Measurements from ENCODE around the gene ZNF160.
"Not testable (repeated sequence)": the region's sequence is repeated elsewhere in the genome, so short reads cannot be mapped to it uniquely, and the experiment has no call there.

Gene ZNF160

DNA sequence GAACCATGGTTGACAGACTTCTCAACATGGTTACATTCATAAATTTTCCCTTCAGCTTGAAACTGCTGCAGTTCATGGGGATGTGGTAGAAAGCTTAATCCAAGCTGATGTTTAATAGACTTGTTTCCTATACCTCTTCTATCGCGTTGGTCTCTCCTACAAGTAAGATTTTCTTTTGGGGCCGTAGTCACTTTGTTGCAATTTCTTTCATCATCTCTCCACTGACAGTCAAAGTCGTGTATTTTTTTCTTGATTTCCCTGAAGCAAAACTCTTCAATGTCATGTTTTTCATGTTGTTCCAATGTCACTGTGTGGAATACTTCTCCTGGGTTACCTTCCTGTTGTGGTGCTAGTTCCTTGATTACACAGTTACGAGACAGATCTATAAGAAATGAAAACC is 6.3 kb upstream of the ZNF160 start:
- Histone ChIP-seq H3K27ac (no peak overlapping the region), H3K36me3 (peaks cover 25% of the 10 kb centered on the region), H3K4me3 (ENCODE audit: low read depth, low read length) (no peak overlapping the region), H3K27me3 (ENCODE audit: insufficient read depth, low read depth, severe bottlenecking) (no peaks in the 10 kb centered on the region), H3K9me3 (ENCODE audit: severe bottlenecking) (no peaks in the 10 kb centered on the region)
- TF ChIP-seq, protein P1, sequence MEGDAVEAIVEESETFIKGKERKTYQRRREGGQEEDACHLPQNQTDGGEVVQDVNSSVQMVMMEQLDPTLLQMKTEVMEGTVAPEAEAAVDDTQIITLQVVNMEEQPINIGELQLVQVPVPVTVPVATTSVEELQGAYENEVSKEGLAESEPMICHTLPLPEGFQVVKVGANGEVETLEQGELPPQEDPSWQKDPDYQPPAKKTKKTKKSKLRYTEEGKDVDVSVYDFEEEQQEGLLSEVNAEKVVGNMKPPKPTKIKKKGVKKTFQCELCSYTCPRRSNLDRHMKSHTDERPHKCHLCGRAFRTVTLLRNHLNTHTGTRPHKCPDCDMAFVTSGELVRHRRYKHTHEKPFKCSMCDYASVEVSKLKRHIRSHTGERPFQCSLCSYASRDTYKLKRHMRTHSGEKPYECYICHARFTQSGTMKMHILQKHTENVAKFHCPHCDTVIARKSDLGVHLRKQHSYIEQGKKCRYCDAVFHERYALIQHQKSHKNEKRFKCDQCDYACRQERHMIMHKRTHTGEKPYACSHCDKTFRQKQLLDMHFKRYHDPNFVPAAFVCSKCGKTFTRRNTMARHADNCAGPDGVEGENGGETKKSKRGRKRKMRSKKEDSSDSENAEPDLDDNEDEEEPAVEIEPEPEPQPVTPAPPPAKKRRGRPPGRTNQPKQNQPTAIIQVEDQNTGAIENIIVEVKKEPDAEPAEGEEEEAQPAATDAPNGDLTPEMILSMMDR (IDR thresholded peaks at IDR 0.05; ENCODE audit: low read depth, low read length) = no peak
- DNase-seq = no peak

DNA sequence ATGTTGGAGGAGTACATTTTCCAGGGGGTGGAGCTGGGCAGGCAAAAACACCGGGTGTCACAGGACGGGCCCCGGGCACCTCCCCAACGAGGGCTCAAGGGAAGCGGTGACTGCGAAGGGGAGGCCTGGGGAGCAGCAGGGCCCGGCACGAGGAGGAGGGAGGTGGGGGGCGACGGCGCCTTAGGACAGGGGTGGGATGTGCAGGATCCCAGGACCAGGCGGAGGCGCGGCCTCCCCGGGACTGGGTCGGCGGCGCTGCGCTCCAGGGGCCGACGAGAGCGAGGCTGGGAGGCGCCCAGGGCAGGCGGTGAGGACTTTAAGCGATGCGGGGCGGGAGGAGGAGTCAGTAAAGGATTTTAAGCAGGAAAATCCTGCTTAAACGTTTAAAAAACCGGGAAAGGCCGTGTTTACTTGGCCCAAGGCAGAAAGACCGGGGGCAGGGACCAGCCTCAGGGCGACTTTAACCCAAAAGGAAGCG is 427 bp downstream of the ZNF160 start:
- Histone ChIP-seq H3K36me3 (peaks cover 11% of the 10 kb centered on the region), H3K27me3 (ENCODE audit: insufficient read depth, low read depth, severe bottlenecking) (no peaks in the 10 kb centered on the region), H3K9me3 (ENCODE audit: severe bottlenecking) (no peaks in the 10 kb centered on the region), H3K27ac (peak overlapping the region; percentile 91), H3K4me3 (ENCODE audit: low read depth, low read length) (peak overlapping the region; percentile 97)
- DNase-seq = peak; percentile 31
- TF ChIP-seq, protein P1 (IDR thresholded peaks at IDR 0.05; ENCODE audit: low read depth, low read length) = no peak

DNA sequence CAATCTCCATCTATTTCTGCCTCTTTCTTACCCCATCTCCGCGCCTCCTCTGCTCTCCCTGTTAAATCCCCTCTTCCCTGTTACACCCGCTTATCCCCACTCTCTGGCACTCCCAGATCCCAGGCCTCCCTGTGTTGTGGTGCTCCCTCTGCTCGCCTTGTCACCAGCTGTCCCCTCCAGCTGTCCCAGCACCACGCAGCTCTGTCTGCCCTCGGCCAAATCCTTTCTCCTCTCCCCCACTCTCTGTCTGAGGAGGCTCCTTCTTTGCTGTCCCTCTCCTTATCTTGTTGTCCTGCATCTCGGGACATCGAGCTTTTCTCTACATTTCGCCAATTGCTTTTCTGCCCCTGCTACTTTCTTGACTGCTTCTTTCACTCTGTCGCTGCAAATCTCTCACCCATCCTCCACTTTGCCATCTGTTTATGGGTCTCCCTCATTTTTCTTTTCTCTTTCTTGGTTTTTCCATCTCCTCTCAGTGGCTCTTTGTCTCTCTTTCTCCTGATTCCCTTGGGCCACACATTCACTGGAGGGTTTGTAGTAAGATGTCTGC is 941 bp downstream of the ZNF160 start:
- Histone ChIP-seq H3K9me3 (ENCODE audit: severe bottlenecking) (no peaks in the 10 kb centered on the region), H3K4me3 (ENCODE audit: low read depth, low read length) (peak overlapping the region; percentile 97), H3K36me3 (peaks cover 13% of the 10 kb centered on the region), H3K27ac (peak overlapping the region; percentile 91), H3K27me3 (ENCODE audit: insufficient read depth, low read depth, severe bottlenecking) (no peaks in the 10 kb centered on the region)
- TF ChIP-seq, protein P1 (IDR thresholded peaks at IDR 0.05; ENCODE audit: low read depth, low read length) = no peak
- peak; percentile 89 for DNase-seq

DNA sequence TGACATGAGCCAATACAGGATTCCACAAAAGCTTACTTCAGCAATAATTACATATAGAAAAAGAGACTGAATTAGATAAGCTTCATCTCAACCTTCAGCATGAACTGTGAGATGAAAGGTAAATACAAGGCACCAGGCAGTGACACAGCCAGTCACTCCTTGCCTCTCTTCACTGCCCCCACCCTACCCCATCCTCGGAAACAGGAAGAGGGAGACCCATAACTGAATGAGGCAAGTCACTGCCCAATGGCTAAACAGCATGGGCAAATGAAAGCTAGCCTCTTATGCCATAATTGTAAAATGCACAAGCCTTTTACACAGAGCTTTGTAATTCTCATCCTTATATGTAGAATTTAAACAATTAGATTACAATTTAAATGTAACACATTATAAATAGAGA is 1.7 kb downstream of the ZNF160 start:
- DNase-seq = peak; percentile 13
- H3K27me3 ChIP-seq (ENCODE audit: insufficient read depth, low read depth, severe bottlenecking) = no peaks in the 10 kb centered on the region
- H3K4me3 ChIP-seq (ENCODE audit: low read depth, low read length) = peak overlapping the region; percentile 97

DNA sequence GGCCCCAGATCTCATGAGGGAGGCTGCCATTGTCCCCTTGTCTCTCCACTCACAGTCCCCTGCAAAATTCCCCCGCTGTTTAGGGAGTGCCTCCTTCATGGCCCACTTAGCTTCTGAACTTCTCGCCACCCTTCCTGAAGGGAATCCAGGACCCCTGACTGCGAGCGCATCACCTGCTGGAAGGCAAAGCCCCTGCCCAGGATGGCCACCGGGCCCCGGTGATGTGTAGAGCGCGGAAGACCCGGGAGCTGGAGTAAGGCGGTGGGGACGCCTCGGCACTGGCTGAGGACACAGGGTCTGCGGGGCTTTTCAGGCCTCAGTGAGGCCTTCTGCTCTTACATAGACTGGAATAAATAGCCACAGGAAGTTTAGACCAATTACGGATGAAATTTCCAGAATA is 4.7 kb downstream of the ZNF160 start:
- H3K36me3 ChIP-seq = peaks cover 18% of the 10 kb centered on the region
- H3K4me3 ChIP-seq (ENCODE audit: low read depth, low read length); DNase-seq; H3K9me3 ChIP-seq (ENCODE audit: severe bottlenecking); H3K27me3 ChIP-seq (ENCODE audit: insufficient read depth, low read depth, severe bottlenecking); H3K27ac ChIP-seq: not testable (repeated sequence)

More for the DNA sequence above, 1.7 kb downstream of the ZNF160 start:
- H3K9me3 ChIP-seq (ENCODE audit: severe bottlenecking) = no peaks in the 10 kb centered on the region
- peaks cover 13% of the 10 kb centered on the region for H3K36me3 ChIP-seq
- TF ChIP-seq, protein P1 (IDR thresholded peaks at IDR 0.05; ENCODE audit: low read depth, low read length) = no peak
- peak overlapping the region; percentile 91 for H3K27ac ChIP-seq

DNA sequence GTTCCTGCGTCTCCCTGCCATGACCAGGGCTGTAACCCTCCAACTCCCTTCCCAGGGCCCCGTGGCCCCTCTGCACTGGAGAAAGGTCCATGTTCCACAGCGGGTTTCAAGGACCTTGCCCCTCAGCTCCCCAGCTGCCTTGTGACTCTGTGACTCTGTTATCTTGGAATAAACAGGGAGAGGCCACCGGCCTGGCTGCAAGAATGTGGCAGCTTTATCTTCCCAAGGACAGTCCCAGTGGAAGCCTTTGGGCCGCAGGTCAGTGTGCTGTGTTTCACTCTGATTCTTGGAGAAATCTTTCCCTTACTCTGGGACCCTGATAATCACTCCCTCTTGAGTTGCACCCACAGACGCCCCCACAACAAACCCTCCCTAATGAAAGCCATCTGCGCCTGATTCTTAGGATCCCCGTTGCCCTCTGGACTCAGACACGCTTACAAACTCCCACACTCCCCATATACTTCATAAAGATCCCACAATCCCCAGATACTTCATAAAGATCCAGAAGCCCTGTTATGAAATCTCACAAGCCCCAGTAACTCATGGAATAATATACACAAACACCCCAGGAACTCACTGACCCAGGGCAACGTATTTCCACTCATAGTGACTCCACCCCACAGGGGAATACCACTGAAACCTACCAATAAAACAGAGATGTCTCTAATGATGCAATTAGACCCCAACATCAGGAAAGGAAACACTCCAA is 6.1 kb downstream of the ZNF160 start:
- H3K36me3 ChIP-seq = peaks cover 24% of the 10 kb centered on the region
- H3K27ac ChIP-seq; DNase-seq; H3K4me3 ChIP-seq (ENCODE audit: low read depth, low read length); H3K9me3 ChIP-seq (ENCODE audit: severe bottlenecking); H3K27me3 ChIP-seq (ENCODE audit: insufficient read depth, low read depth, severe bottlenecking): not testable (repeated sequence)

DNA sequence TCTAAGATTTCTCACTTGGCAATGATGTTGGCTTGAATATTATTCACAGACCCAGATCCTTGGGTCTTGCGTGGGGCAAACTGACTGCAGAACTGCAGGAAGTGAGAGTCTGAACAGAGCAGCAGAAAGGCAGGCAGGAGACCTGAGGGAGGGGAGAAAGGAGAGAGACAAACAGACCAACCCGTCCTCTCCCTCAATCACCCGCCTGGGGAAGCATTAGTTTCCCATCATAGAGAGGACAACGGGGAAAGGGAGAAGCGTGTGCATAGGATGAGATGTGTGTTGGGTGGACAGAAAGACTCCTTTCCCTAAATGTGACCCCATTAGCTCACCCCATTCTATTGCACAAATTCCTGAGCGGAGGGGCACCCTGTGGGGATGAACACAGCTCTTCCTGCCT is 6.6 kb downstream of the ZNF160 start:
- not testable (repeated sequence) for H3K27me3 ChIP-seq (ENCODE audit: insufficient read depth, low read depth, severe bottlenecking); H3K9me3 ChIP-seq (ENCODE audit: severe bottlenecking); H3K4me3 ChIP-seq (ENCODE audit: low read depth, low read length); H3K27ac ChIP-seq; DNase-seq
- H3K36me3 ChIP-seq = peaks cover 27% of the 10 kb centered on the region

Data from WERI-Rb-1 (cell line).